IMR-90 (cell line): Measurements from ENCODE around the gene SLC7A10.

Experiments used
- BHLHE40 ChIP-seq: fragments of 150-350 bp; IDR thresholded peaks from 2 replicates; pipeline ENCODE4 v1.6.1; 2016; ENCODE audit warnings: mild to moderate bottlenecking, low read depth, low read length
- CHD1 ChIP-seq: IDR thresholded peaks from 2 replicates; pipeline ENCODE4 v1.6.1; 2012; ENCODE audit warnings: low read depth, low read length, improper control_type of control experiment
- CTCF ChIP-seq: conservative IDR thresholded peaks from 2 replicates; pipeline ENCODE4 v1.5.1; 2012; ENCODE audit warnings: mild to moderate bottlenecking, low read depth, low read length, improper control_type of control experiment
- MAZ ChIP-seq: IDR thresholded peaks from 2 replicates; pipeline ENCODE4 v1.6.1; 2012; ENCODE audit warnings: low read depth, mild to moderate bottlenecking, low read length, improper control_type of control experiment, moderate library complexity, borderline replicate concordance
- MXI1 ChIP-seq: IDR thresholded peaks from 2 replicates; pipeline ENCODE4 v1.6.1; 2012; ENCODE audit warnings: low read depth, mild to moderate bottlenecking, low read length, moderate library complexity, borderline replicate concordance
- POLR2A ChIP-seq: IDR thresholded peaks from 2 replicates; pipeline ENCODE4 v1.6.1; 2012; ENCODE audit warnings: mild to moderate bottlenecking, low read depth, low read length

- TF ChIP-seq CTCF (0 out of 2 replicates have a peak, but pooled peaks have one; percentile 17), POLR2A (no peak), CHD1 (no peak), MXI1 (no peak), MAZ (no peak), BHLHE40 (no peak)
These were observed 6.3 kb downstream of the SLC7A10 start for GRCh38 chr19:33219261-33219815.
